A673 (cell line): ENCODE results near the gene MTOR. TPM values are rescaled to one million over a fixed set of nuclear protein-coding genes. Genes with fewer than 3 reads are reported as not detected.

Source experiments
- BruUV-seq: library from RNA; stranded (reverse); fragments of 400-500 nt; replicated peaks from 2 replicates; lab custom pipeline; 2021; lab: Mats Ljungman, UMichigan
- CTCF ChIA-PET: fragments of 300-600 bp; sonication (Branson Sonifier 250); formaldehyde crosslinking; loops from one replicate; lab custom pipeline; 2022; ENCODE audit warnings: antibody characterized with exemption; lab: Charles Lee
- POLR2A ChIA-PET: fragments of 300-600 bp; sonication (Branson Sonifier 250); formaldehyde crosslinking; loops from one replicate; lab custom pipeline; 2022; ENCODE audit warnings: antibody characterized with exemption; ENCODE audit not compliant: low non-redundant PET; lab: Charles Lee
- DNase-seq: peaks from one replicate; pipeline ENCODE4 v3.0.0-alpha.2; 2015; ENCODE audit warnings: low spot score
- H3K27ac ChIP-seq: fragments of 200-600 bp; sonication (generic); 2 replicates; pipeline ENCODE4 v1.5.1; 2016; ENCODE audit warnings: mixed run types, low read depth, mild to moderate bottlenecking, mixed read lengths, antibody characterized with exemption, low read length; ENCODE audit not compliant: poor library complexity, severe bottlenecking
- H3K27me3 ChIP-seq: fragments of 200-600 bp; sonication (generic); replicated peaks from 2 replicates; pipeline ENCODE4 v1.6.1; 2017; ENCODE audit warnings: mixed run types, low read depth, mild to moderate bottlenecking, mixed read lengths, antibody characterized with exemption, low read length; ENCODE audit not compliant: insufficient read depth, poor library complexity
- H3K36me3 ChIP-seq: fragments of 200-600 bp; sonication (generic); 2 replicates; pipeline ENCODE4 v1.6.1; 2016; ENCODE audit warnings: mixed run types, mild to moderate bottlenecking, mixed read lengths, antibody characterized with exemption, low read length; ENCODE audit not compliant: insufficient read depth, poor library complexity, severe bottlenecking
- H3K4me1 ChIP-seq: fragments of 200-600 bp; sonication (generic); 2 replicates; pipeline ENCODE4 v1.6.1; 2017; ENCODE audit warnings: mixed run types, mild to moderate bottlenecking, mixed read lengths, antibody characterized with exemption, low read length; ENCODE audit not compliant: insufficient read depth, poor library complexity, severe bottlenecking
- H3K4me3 ChIP-seq: fragments of 200-600 bp; sonication (generic); 2 replicates; pipeline ENCODE4 v1.5.1; 2016; ENCODE audit warnings: low read depth, mixed run types, mild to moderate bottlenecking, mixed read lengths, low read length; ENCODE audit not compliant: poor library complexity, severe bottlenecking
- H3K9me3 ChIP-seq: fragments of 200-600 bp; sonication (generic); 2 replicates; pipeline ENCODE4 v1.6.1; 2016; ENCODE audit warnings: mixed run types, low read depth, mild to moderate bottlenecking, mixed read lengths, antibody characterized with exemption, low read length; ENCODE audit not compliant: poor library complexity, severe bottlenecking
- EZH2 ChIP-seq: fragments of 200-600 bp; sonication (generic); IDR thresholded peaks from 2 replicates; pipeline ENCODE4 v1.6.1; 2017; ENCODE audit warnings: borderline replicate concordance, low read depth, mild to moderate bottlenecking, mixed read lengths, antibody characterized with exemption, low read length; ENCODE audit not compliant: poor library complexity, severe bottlenecking
- intact Hi-C: fragments of 100-400 bp; cut with micrococcal nuclease; formaldehyde crosslinking; loops from one replicate; pipeline ENCODE4 v1.10.0; 2022; ENCODE audit not compliant: unreplicated experiment
- total RNA-seq: library from RNA; stranded (reverse); gene quantifications from 2 replicates; pipeline ENCODE4 v1.2.3, GENCODE V29; 2021
- TF ChIP-seq, protein P1 (sequence below): fragments of 300-800, 200-600 bp; sonication (generic); conservative IDR thresholded peaks from 2 replicates; pipeline ENCODE4 v1.5.1; 2017; ENCODE audit warnings: low read depth, mild to moderate bottlenecking, antibody characterized with exemption, low read length, moderate library complexity, mixed read lengths

MTOR gene
- total RNA-seq, 1 experiment from 2014 or later: 63.7 TPM

DNA sequence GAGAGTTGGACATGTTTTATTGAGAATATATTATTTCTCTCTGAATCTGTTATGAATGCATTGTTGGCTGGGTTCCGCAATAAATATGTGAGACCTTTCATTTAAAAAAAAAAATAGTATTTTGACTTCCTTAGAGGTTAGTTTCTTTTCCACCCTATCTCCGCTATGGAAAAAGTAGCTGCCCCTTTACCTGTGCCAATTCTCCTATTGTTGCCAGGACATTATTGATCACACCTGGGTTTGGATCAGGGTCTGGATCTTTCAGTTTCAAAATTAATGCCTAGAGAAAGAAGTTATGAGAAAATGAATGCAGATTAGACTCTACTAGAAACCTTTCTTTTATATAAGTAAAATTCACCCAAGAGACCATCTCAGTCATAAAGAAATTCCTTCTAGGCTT lies 29.1 kb downstream of the MTOR start:
- CTCF ChIA-PET: no interaction called here
- Histone ChIP-seq H3K36me3 (peaks cover 85% of the 10 kb centered on the region), H3K4me3 (no peak overlapping the region), H3K27ac (no peak overlapping the region), H3K27me3 (no peaks in the 10 kb centered on the region), H3K4me1 (no peaks in the 10 kb centered on the region), H3K9me3 (no peaks in the 10 kb centered on the region)
- no peak for TF ChIP-seq EZH2
- TF ChIP-seq, protein P1, sequence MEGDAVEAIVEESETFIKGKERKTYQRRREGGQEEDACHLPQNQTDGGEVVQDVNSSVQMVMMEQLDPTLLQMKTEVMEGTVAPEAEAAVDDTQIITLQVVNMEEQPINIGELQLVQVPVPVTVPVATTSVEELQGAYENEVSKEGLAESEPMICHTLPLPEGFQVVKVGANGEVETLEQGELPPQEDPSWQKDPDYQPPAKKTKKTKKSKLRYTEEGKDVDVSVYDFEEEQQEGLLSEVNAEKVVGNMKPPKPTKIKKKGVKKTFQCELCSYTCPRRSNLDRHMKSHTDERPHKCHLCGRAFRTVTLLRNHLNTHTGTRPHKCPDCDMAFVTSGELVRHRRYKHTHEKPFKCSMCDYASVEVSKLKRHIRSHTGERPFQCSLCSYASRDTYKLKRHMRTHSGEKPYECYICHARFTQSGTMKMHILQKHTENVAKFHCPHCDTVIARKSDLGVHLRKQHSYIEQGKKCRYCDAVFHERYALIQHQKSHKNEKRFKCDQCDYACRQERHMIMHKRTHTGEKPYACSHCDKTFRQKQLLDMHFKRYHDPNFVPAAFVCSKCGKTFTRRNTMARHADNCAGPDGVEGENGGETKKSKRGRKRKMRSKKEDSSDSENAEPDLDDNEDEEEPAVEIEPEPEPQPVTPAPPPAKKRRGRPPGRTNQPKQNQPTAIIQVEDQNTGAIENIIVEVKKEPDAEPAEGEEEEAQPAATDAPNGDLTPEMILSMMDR: no peak
- no TSS peak for BruUV-seq
- intact Hi-C loops: no loop called here
- DNase-seq: no peak
- POLR2A ChIA-PET: no interaction called here

DNA sequence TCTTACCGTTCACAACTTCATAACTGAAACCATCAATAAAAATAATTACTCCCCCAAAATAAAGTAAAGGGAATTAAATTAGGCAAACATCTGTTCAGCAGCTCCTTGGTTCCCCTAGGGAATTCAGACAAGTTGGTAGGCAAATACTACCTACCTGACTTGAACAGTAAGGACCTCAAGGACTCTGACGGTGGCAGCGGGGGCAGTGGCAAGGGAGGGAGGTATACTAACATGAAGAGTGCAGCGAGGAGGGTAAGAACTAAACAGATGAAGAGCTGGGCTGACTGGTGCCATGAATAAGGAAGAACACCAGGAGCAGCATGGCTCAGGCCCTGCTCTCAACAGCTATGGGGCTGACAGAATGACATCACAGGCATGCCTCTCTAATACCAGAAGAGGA lies 33.1 kb downstream of the MTOR start:
- H3K27me3 ChIP-seq: no peaks in the 10 kb centered on the region
- POLR2A ChIA-PET: no interaction called here
- no TSS peak for BruUV-seq

DNA sequence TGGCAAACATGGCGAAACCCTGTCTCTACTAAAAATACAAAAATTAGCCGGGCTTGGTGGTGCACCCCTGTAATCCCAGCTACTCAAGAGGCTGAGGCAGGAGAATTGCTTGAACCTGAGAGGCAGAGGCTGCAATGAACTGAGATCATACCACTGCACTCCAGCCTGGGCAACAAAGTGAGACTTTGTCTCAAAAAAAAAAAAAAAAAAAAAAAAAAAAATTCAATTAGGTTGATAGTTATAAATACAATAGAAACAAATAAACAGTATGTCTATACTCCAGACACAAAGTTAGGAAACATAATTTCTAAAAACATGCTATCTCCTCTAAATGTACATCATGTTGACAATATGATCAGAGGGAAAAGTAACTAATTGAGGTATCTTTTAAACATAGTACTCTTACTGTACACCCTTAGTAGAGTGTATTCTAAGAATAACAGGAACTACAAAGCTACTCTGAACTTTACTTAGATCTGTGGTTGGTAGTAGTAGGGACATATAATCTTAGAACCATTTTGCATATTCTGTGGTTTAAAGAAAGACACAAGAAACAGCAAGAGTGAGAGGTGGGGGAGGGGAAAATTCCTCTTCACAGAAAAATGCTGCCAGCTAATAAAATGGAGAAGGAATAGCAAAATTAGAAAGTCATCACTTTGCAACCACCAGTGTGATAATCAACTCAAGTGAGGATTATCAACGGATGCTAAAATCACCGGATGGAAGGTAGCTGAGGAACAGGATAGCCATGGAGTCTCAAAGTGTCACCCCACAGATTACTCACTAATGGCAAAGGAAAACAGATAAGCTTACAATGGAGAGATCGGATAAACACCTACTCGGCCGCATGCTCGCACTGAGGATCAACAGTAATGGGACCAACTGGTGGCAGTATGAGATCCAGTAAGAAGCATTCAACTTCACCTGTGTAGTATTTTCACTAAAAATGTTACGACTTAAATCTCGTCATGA lies 35.0 kb downstream of the MTOR start:
- Histone ChIP-seq H3K4me1 (no peaks in the 10 kb centered on the region), H3K36me3 (peaks cover 61% of the 10 kb centered on the region), H3K4me3 (no peak overlapping the region), H3K9me3 (no peaks in the 10 kb centered on the region), H3K27me3 (no peaks in the 10 kb centered on the region), H3K27ac (no peak overlapping the region)
- BruUV-seq: no TSS peak
- no peak for DNase-seq
- ChIA-PET POLR2A (no interaction called here), CTCF (no interaction called here)
- intact Hi-C loops: no loop called here
- no peak for TF ChIP-seq EZH2
- TF ChIP-seq, protein P1: no peak

More for the DNA sequence above, 33.1 kb downstream of the MTOR start:
- no peaks in the 10 kb centered on the region for H3K4me1 ChIP-seq
- CTCF ChIA-PET: no interaction called here
- H3K9me3 ChIP-seq: no peaks in the 10 kb centered on the region
- H3K4me3 ChIP-seq: no peak overlapping the region
- TF ChIP-seq EZH2: no peak
- TF ChIP-seq, protein P1: no peak
- DNase-seq: no peak
- no peak overlapping the region for H3K27ac ChIP-seq
- H3K36me3 ChIP-seq: peaks cover 68% of the 10 kb centered on the region
- intact Hi-C loops: no loop called here
